ENCODE data around the gene TFEB. TPM values are rescaled to one million over a fixed set of nuclear protein-coding genes. Genes with fewer than 3 reads are reported as not detected.
A peak's percentile ranks its signal among the peaks of the same experiment; 100 is the strongest.

The TFEB gene
- total and polyA plus RNA-seq, 8 donors: 7.6 to 37.0 (median 9.8) TPM

GRCh38 chr6:41780551-41781365, 45.4 kb upstream of the TFEB start, which contains the start of gene PRICKLE4:
Gene PRICKLE4 (plus strand): TSS chr6:41780782. CDS start chr6:41783474, 2,692 bp downstream.
- intact Hi-C loops (cut with DNase I): loop anchor here in 1 of 2 donors (5.0 kb wide), 1 partner anchor 267 kb away; no protein-coding TSS in a partner anchor
- H3K9me3 ChIP-seq: no peaks in the 10 kb centered on the region
- DNase-seq (peak in 3 of 4 donors; percentile 58 to 86 (median 67)), ATAC-seq (peak; percentile 63)
- H3K4me1 ChIP-seq: peaks cover 19 to 74% of the 10 kb centered on the region in 2 donors
- no peaks in the 10 kb centered on the region for H3K27me3 ChIP-seq
- peak within 1 kb of the TSS; percentile 82 to 87 for H3K27ac ChIP-seq
- H3K4me3 ChIP-seq: peak within 1 kb of the TSS; percentile 58 to 83
- peaks cover 0 to under 1% of the 10 kb centered on the region in 2 donors for H3K36me3 ChIP-seq
- no peak for TF ChIP-seq CTCF (IDR thresholded peaks at IDR 0.05)

- Histone ChIP-seq H3K36me3 (peaks cover 0 to 8% of the 10 kb centered on the region in 2 donors), H3K4me3 (peak within 1 kb of the TSS; percentile 58 to 83), H3K27ac (peak within 1 kb of the TSS; percentile 82 to 87), H3K27me3 (no peaks in the 10 kb centered on the region), H3K9me3 (no peaks in the 10 kb centered on the region), H3K4me1 (peaks cover 14 to 69% of the 10 kb centered on the region in 2 donors)
- peak; percentile 78 to 92 for TF ChIP-seq CTCF (IDR thresholded peaks at IDR 0.05)
- ATAC-seq: peak; percentile 90
- peak; percentile 97 to 100 (median 99) for DNase-seq
- intact Hi-C loops (cut with DNase I): loop anchor here in 1 of 2 donors (5.0 kb wide), 1 partner anchor 267 kb away; no protein-coding TSS in a partner anchor
These were observed 44.6 kb upstream of the TFEB start, which contains the start of gene FRS3 for GRCh38 chr6:41779788-41780550. Gene FRS3 (minus strand): TSS chr6:41779900. CDS start chr6:41776987, 2,913 bp downstream.

- Histone ChIP-seq H3K9me3 (no peaks in the 10 kb centered on the region), H3K4me1 (peaks cover 14 to 63% of the 10 kb centered on the region in 2 donors), H3K36me3 (peaks cover 0 to 15% of the 10 kb centered on the region in 2 donors), H3K27me3 (no peaks in the 10 kb centered on the region), H3K27ac (peak overlapping the region in 1 of 2 donors; percentile 82), H3K4me3 (peak overlapping the region; percentile 58 to 83)
- no peak for TF ChIP-seq CTCF (IDR thresholded peaks at IDR 0.05)
- intact Hi-C loops (cut with DNase I): no loop called here
- DNase-seq (no peak), ATAC-seq (no peak)
These were observed 43.9 kb upstream of the TFEB start for GRCh38 chr6:41779336-41779735.

- H3K36me3 ChIP-seq: peaks cover 0 to 19% of the 10 kb centered on the region in 2 donors
- peaks cover 14 to 59% of the 10 kb centered on the region in 2 donors for H3K4me1 ChIP-seq
- intact Hi-C loops (cut with DNase I): no loop called here
- no peaks in the 10 kb centered on the region for H3K27me3 ChIP-seq
- no peak overlapping the region for H3K27ac ChIP-seq
- ATAC-seq (no peak), DNase-seq (no peak)
- no peak for TF ChIP-seq CTCF (IDR thresholded peaks at IDR 0.05)
- H3K9me3 ChIP-seq: no peaks in the 10 kb centered on the region
- H3K4me3 ChIP-seq: peak overlapping the region in 1 of 2 donors; percentile 83
These were observed 43.5 kb upstream of the TFEB start for GRCh38 chr6:41778895-41779294.

Data from left lung (tissue), 10 donors.